ENCODE results near the gene KCNG4. TPM values are rescaled to one million over a fixed set of nuclear protein-coding genes. Genes with fewer than 3 reads are reported as not detected.
"Not testable (repeated sequence)": the region's sequence is repeated elsewhere in the genome, so short reads cannot be mapped to it uniquely, and the experiment has no call there.

KCNG4 gene
- total RNA-seq, 1 experiment from 2014 or later: not detected

DNA sequence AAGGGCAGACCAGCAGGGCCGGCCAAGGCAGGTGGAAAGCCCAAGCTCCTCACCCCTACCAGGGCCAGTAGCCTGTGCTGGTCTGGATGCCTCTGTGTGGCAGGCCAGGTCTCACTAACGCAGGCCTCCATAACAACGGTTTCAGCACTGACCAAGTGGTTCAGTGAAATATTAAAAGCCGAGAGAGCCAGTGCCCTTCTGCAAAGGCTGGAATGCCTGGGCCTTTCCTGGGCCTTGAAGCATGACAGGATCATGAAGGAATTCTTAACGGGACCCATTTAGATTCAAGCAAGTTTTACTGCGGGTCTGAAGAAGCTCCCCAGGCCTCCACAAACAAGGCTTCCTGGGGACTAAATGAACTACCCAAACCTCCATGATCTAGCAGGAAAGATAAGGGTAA lies 32.6 kb downstream of the KCNG4 start:
- DNase-seq (ENCODE audit: low read depth): no peak

DNA sequence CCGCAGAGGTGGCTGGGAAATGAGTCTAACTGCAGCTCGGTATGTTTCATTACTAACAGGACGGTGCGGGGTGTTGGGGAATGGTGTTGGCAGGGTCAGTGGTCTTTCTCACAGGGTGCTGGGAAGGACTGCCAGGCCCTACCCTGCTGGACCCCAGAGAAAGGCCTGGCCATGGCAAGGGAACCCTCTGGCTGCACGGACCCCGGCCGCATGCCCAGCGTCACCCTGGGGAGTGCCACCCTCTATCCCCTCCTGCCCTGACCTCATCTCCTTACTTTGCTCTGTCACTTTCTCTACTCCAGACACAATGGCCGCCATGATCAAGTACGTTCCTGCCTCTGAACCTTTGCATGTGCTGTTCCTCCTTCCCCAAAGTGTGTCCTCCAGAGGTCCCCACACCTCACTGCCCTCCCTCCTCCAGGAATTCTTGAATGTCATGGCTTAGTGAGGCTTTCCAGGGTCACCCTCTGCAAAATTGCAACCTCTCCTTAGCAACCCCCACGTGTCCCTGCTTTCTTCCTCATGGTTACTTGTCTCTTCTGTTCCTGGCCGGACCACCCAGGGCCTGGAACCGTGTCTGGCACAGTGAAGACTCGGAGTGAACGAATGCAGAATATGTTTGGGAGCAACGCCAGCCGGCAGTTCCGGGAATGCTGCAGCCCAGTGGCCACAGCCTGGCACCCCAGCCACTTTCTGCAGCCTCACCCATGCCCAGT lies 33.7 kb downstream of the KCNG4 start:
- no peak for DNase-seq (ENCODE audit: low read depth)

DNA sequence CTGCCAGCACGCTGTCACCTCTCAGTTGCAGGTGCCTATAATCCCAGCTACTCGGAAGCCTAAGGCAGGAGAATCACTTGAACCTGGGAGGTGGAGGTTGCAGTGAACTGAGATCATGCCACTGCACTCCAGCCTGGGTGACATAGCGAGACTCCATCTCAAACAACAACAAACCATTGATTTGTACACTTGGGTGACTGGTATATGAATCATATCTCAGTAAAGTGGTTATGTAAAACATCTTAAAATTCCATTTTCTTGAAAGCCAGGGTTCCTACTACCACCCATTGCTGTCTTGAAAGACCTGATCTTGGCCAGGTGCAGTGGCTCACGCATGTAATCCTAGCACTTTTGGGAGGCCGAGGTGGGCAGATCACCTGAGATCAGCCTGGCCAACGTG lies 34.7 kb downstream of the KCNG4 start:
- not testable (repeated sequence) for DNase-seq (ENCODE audit: low read depth)

DNA sequence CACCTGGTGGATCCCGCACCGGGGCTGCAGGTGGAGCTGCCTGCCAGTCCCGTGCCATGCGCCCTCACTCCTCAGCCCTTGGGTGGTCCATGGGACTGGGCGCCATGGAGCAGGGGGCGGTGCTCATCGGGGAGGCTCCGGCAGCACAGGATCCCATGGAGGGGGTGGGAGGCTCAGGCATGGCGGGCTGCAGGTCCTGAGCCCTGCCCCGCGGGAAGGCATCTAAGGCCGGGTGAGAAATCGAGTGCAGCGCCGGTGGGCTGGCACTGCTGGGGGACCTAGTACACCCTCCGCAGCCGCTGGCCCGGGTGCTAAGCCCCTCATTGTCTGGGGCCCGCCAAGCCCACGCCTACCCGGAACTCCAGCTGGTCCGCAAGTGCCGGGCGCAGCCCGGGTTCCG lies 35.3 kb downstream of the KCNG4 start:
- DNase-seq (ENCODE audit: low read depth): not testable (repeated sequence)

DNA sequence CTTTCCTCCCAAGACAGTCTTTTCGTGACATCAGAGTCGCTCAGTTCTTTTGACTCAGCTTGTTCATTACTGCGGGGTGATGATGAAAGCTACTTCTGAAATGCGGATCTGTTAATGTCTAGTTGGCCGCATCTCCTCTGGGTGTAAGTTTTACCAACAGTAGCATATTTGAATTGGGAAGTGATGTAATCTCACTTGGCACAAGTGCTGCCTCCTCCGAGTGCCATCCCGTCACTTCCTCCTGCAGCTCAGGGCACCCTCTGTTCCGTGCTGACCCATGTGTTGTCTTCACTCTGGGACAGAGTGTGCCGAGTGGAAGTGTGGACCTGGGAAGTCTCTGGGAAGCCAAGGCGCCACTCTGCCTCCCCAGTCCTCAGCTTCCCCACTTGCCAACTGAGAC lies 40.0 kb downstream of the KCNG4 start:
- DNase-seq (ENCODE audit: low read depth): no peak

DNA sequence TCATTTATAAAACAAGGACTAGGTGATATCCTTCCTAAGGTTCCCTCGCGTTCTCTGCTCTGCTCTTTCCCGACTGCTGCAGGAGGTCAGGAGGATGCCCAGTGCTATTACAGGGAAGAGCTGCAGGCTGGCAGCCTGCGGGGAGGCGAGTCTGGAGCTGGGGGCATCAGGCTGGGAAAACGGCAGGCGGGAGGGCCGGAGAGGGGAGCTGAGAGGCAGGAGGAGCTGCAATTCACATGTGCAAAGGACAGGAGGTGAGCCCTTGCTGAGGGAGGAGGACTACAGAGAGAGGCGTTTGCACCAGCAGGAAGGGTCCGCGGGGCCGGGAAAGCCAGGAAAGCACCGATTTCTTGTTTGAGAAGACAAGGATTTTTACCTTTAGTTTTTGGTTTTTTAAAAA lies 40.7 kb downstream of the KCNG4 start:
- no peak for DNase-seq (ENCODE audit: low read depth)

DNA sequence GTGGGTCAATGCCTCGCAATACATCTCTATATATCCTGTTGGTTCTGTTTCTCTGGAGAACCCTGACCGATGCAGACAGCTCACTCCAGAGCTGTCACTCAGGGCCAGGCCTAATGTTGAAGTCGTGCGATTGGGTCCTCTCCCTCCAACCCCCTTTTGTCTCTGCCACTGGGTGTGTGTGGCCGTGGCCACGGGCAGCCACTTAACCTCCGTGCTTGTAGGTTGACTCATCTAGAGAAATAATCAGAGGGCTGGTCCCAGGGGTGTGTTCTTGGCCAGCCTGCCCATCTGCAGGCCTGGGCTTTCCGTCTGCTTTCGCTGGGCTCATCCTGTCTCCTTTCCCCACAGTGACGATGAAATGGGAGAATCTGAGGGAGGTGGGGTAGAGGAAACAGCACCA lies 41.4 kb downstream of the KCNG4 start:
- DNase-seq (ENCODE audit: low read depth): peak; percentile 62

DNA sequence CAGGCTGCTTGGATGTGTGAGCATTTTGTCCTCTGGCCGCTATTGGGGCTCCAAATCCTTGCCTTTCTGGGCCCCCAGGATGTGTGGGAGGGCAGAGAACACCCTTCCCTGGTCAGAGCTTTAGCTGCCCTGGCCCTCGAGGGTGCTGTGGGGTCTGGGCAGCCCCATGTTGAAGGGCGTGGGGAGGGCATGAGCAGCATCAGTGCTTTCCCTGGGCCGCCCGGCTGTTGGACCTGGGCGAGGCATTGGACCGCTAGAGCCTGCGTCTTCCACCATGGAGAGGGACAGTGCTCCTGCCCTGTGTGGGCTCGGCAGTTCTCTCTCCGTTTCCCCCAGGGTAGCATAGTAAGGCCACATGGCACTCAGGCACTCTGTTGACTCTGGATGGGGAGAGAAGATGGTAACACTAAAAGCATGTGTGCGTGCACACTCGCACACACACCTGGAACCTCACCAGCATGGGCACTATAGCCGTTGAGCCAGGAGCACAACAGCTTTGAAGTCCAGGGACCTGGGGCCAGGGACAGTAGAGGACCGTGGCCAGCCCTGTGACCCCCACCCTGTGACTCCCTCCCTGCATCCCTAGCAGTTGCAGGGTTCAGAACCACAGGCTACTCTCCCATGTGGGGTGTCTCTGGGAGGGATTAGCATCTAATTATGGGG lies 42.2 kb downstream of the KCNG4 start:
- no peak for DNase-seq (ENCODE audit: low read depth)

DNA sequence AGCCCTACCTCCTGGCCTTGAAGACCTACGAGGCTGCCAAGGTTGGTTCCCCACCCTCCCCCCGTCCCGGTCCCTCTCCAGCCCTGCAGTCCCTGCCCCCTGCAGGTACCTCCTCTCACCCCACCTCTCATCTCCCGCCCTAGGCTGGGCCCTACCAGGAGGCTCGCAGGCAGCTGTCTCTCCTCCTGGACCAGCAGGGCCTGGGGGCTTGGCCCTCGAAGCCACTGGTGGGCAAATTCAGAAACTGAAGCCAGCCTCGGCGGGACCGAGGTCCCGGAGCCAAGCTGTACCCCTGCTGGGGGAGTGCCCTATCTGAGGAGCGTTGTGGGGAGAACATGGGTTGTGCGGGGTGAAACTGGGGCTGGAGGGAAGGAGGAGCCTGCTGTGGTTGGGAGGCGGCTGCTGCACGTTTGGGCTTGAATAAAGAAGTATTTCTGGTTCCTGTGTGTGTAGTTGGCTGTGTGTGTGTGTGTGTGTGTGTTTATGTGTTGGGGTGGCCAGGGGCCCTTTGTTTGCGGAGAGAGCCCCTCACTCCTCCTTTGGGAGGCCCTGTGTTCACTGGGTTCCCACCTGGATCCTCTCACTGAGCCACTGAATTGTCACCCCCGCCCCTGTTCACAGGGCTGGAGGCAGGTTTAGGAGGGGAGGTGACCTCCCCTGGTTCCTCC lies 43.0 kb downstream of the KCNG4 start:
- no peak for DNase-seq (ENCODE audit: low read depth)

DNA sequence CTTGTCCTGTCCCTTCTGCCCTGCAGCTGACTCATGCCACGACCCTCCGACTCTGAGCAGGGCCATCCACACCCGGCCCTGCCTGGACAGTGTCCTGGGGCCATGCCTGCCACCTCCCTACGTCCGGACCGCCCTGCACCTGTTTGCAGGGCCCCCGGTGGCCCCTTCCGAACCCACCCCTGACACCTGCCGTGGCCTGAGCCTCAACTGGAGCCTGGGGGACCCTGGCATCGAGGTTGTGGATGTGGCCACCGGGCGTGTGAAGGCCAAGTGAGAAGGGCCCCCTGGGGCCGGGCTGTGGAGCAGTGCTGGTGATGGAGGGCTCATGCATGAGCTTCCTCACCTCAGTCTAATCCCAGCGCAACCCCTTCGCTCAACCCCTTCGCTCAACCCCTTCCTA lies 43.7 kb downstream of the KCNG4 start:
- DNase-seq (ENCODE audit: low read depth): no peak

DNA sequence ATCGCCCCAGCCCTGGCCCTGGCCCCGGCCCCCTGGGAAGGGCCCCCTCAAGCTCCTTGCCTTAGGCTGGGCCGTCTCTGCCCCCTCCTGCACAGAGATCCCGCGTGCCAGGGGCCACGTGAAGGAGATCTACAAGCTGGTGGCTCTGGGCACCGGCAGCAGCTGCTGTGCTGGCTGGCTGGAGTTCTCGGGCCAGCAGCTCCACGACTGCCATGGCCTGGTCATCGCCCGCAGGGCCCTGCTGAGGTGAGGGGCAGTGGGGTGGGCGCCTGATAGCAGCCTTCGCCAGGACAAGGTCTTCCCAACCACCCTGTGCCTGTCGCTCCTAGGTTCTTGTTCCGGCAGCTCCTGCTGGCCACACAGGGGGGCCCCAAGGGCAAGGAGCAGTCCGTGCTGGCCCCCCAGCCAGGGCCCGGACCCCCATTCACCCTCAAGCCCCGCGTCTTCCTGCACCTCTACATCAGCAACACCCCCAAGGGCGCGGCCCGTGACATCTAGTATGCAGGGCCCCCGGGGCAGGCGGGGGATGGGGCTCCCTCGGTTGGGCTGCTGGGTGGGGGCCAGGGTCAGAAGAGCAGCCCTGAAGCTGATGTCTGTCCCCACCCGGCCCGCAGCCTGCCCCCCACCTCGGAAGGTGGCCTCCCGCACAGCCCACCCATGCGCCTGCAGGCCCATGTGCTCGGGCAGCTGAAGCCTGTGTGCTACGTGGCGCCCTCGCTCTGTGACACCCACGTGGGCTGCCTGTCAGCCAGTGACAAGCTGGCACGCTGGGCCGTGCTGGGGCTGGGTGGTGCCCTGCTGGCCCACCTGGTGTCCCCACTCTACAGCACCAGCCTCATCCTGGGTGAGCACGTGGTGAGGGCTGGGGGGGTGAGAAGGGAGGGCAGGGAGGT lies 44.4 kb downstream of the KCNG4 start:
- no peak for DNase-seq (ENCODE audit: low read depth)

DNA sequence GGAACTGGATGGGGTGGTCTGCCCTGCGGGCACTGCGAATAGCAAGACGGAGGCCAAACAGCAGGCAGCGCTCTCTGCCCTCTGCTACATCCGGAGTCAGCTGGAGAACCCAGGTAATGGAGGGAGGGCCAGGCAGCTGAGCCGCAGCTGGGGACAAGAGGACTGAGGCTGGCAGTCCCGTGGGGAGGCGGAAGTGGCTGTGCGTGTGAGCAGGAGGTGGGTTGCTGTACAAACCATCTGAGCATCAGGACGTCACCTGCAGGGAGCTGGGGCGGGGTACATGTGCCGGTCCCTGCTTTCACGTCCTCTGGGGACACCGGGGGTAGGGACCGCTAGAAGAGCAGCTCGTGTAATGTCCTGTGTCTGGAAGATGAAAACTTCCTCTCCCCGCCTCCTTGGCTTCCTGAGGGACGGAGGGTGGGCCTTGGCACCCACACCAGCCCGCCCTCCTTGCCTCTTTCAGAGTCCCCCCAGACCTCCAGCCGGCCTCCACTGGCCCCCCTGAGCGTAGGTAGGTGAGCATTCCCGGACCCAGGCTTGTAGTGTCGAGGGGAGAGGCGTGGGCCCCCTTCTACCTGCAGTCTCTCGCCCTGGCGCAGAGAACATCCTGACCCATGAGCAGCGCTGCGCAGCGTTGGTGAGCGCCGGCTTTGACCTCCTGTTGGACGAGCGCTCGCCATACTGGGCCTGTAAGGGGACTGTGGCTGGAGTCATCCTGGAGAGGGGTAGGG lies 45.2 kb downstream of the KCNG4 start:
- no peak for DNase-seq (ENCODE audit: low read depth)

DNA sequence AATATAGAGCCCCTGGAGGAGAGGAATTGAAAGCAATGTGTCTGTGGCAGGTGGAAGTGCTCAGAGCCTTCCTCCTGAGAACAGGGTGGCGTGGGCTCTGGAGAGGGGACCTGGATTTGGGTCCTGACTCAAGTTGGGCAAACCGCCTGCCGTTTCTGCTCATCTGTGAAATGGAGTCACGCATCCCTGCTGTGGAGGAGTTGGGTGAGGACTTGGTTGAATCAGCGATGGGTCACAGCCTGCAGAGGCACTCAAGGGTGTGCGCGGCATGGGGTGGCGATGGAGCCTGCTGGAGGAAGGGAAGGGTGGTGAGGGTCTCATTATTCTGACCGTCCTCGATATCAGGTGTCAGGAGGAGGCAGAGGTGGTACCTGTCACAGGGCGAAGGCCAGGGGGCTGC lies 45.8 kb downstream of the KCNG4 start:
- no peak for DNase-seq (ENCODE audit: low read depth)

DNA sequence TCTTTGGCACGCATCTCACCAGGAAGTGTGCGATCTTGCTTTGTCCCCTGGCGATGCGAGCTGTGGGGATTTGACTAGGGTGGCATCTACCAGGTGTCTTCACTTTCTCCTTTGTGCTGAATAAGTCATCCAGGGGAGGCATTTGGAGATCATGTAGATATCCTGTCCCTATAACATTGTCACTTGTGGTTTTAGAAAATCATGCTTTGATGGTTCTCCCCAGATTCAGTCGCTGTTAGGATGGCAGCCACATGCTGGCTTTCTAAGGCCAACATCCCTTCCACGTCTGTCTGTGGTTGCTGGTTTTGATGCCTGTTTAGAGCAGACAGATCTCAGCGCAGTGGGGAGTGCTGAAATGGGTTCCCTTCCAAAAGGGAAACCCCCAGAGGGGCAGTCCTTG lies 46.3 kb downstream of the KCNG4 start:
- no peak for DNase-seq (ENCODE audit: low read depth)

DNA sequence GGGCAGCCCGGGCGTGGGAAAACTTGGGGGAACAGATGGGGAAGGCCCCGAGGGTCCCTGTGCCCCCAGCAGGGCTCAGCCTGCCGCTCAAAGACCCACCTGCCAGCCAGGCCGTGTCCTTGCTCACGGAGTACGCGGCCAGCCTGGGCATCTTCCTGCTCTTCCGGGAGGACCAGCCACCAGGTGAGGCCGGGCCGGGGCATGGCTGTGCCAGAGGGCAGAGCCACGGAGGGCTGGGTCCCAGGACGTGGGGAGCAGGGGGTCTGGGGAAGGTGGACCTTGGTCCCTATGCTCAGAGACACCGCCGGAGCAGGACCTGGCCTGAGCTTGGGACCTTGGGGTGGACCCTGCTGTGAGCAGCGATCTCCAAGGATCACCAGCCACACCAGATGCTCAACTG lies 48.3 kb downstream of the KCNG4 start:
- DNase-seq (ENCODE audit: low read depth): no peak

DNA sequence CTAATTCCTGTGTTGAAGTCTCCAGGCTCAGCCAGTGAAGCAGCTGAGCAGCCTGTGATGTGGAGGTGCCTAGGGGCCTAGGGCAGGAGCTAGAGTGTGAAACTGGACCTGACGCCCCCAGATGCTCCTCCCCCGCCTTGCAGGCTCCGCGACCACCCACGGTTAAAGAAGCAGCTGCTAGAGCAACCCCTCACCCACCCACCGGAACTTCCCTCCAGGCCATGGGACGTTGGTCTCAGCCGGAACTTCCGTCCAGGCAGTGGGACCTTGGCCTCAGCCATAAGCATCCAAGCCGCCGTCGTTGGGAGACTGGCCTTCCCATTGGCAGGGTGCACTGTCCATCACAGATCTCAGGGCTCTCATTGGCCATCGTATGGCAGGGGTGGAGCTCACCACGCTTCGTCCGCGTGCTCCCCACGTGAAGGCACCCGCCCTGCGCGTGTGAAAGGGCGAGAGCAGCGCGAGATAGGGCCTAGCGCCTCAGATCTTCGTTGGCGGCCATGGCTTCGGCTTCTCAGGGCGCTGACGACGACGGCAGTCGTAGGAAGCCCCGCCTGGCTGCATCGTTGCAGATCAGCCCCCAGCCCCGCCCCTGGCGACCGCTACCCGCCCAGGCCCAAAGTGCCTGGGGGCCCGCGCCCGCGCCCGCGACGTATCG lies 49.0 kb downstream of the KCNG4 start, which contains the start of gene ADAD2:
ADAD2 (plus strand) TSS at position 427 of the 658 bp plus-strand sequence; CDS start at position 501, 74 bp downstream.
- DNase-seq (ENCODE audit: low read depth): no peak

DNA sequence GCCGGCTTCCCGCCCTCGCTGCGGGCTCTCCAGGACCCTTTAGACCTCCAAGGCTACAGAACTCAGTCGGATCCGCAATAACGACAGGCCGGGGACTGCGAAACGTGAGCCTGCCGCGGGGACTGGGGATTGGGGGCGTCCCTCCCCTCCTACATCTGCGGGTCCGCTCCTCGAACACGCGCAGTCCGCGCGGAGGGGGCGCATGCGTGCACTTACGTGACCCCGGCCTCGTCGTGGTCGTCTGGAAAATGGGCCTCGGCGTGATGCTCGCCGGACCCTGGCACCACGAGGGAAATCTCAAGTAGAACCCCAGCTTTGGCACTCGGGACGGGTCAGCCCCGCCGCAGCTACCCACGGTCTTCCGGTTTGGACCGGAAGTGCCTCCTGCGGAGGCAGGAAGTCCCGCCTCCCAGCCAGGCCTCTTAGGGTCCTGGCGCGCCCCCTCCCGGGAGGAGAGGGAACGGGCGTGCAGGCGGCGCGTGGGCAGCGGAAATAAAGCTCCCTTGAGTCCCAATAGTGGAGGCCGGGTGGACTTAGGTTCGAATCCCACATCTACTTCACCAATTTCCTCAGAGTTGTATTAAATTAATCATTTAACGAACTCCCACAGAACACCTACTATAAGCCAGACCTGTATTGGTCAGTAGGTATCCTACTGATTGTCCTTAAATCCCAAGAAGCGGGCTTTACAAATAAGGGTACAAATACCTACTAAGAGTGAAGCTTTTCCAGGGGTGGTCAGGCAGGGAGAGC lies 53.0 kb downstream of the KCNG4 start, which contains the start of gene TAF1C:
TAF1C (minus strand) TSS at position 373 of the 753 bp plus-strand sequence. CDS start 2,069 bp downstream, outside the sequence.
- DNase-seq (ENCODE audit: low read depth): peak; percentile 93

DNA sequence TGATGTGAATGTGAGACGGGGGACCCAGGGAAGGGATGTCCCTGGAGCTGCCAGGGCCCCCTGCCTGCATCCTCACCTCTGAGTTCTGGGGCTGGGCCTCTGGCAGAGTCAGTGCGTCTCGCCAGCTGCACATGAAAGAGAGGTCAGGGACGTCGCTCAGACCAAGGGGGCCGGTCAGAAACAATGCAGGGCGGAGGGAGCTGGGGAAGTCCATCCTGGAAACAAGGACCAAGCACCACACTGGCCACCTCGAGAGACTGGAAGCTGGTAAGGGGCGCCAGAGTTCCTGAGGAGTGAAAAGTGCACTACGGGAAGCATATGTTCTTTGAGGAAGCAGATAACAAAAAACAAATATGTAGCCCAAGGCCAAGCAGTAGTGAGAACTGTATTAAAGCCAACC lies 55.0 kb downstream of the KCNG4 start:
- DNase-seq (ENCODE audit: low read depth): no peak

DNA sequence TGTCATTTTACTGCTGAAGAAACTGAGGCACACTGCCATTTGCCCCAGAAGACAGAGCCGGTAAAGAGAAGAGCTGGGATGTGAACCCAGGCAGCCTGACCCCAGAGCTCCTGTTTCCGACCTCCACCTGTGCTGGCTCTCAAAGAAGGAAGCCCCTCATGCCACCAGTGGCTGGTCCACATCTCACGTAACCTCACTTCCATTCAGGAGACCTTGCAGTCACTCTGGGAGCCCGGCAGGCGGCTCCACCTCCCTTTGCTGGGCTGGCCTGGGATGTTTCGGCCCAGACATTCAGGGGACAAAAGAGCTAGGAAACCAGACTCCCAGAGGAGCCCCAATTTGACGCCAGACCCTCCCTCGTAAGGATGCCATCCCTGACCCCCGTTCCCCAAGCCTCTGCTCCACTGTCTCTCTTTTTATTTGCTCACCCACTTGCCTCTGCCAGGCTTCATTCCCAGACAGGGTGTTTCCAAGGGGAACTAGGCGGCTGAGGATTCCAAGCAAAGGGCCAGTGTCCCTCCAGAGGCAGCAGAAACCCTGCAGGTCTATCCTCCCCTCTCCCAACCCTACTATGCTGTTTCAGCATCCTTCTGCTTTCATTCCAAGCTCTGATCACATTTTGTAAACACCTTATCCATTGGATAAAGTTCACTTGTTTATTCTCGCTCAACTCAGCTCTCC lies 55.8 kb downstream of the KCNG4 start:
- no peak for DNase-seq (ENCODE audit: low read depth)
